ENCODE results near the gene RNF144A.

GRCh38 chr2:6934758-6935651, 17.8 kb downstream of the RNF144A start:
- no peak for TF ChIP-seq ZNF396 (CRISPR knock-in tag; IDR thresholded peaks at IDR 0.05; ENCODE audit: borderline replicate concordance)
- no peak for TF ChIP-seq USF2 (CRISPR knock-in tag; IDR thresholded peaks at IDR 0.05)
- TF ChIP-seq CTCF (IDR thresholded peaks at IDR 0.05): no peak
- TF ChIP-seq NR2C2 (CRISPR knock-in tag; IDR thresholded peaks at IDR 0.05): no peak
- TF ChIP-seq, protein P1, sequence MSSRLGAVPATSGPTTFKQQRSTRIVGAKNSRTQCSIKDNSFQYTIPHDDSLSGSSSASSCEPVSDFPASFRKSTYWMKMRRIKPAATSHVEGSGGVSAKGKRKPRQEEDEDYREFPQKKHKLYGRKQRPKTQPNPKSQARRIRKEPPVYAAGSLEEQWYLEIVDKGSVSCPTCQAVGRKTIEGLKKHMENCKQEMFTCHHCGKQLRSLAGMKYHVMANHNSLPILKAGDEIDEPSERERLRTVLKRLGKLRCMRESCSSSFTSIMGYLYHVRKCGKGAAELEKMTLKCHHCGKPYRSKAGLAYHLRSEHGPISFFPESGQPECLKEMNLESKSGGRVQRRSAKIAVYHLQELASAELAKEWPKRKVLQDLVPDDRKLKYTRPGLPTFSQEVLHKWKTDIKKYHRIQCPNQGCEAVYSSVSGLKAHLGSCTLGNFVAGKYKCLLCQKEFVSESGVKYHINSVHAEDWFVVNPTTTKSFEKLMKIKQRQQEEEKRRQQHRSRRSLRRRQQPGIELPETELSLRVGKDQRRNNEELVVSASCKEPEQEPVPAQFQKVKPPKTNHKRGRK (CRISPR knock-in tag; IDR thresholded peaks at IDR 0.05; ENCODE audit: borderline replicate concordance): no peak
- no peak for TF ChIP-seq MXD4 (CRISPR knock-in tag; IDR thresholded peaks at IDR 0.05; ENCODE audit: borderline replicate concordance)
